GM19193 (cell line): ENCODE data around the gene UBE2Z.
A peak's percentile ranks its signal among the peaks of the same experiment; 100 is the strongest.

Source experiments
- POLR2A ChIP-seq: IDR thresholded peaks from 4 replicates; pipeline ENCODE4 v1.6.1; 2011; ENCODE audit not compliant: insufficient read depth, insufficient read length; ENCODE audit errors: extremely low read depth

UBE2Z gene

DNA sequence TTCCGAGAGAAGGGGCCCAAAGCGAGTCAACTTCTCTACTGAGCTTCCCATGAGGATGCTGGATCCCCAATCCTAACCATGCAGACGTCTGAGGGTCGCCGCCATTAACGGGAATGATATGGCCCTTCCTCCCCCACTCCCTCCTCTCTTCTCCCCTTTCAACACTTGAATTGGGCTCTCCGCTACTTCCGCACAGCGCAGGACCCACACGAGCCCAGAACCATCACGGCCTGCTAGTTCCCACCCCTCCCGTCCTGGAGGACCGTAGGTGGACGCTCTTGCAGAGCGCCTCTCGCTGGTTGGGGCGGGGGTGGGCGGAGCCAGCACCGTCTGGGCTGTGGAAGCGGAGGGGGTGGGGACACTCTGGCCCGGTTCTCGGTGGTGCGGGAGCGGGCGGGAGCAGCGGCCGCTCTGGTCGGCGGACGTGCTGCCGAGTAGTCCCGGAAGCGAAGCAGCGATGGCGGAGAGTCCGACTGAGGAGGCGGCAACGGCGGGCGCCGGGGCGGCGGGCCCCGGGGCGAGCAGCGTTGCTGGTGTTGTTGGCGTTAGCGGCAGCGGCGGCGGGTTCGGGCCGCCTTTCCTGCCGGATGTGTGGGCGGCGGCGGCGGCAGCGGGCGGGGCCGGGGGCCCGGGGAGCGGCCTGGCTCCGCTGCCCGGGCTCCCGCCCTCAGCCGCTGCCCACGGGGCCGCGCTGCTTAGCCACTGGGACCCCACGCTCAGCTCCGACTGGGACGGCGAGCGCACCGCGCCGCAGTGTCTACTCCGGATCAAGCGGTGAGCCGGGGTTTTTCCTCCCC lies at the start of gene UBE2Z:
TSS of gene UBE2Z (plus strand) at position 361 of the 797 bp plus-strand sequence. CDS start at position 458, 97 bp downstream.
- peak; percentile 92 for TF ChIP-seq POLR2A

DNA sequence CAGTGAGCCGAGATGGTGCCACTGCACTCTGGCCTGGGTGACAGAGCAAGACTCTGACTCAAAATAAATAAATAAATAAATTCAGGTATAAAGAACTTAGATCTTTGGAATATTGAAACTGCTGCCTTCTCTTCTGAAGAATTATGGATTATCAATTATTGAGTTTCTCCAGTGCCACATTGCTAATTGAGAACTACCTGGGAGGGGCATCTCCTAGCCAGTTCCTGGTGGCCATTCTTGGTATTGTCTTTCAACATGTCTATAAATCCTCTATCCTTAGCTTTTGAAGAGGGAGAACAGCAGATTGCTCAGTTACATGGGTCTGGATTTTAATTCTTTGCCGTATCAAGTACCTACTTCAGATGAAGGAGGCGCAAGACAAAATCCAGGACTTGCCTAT lies 48.2 kb upstream of the UBE2Z start:
- TF ChIP-seq POLR2A: no peak

DNA sequence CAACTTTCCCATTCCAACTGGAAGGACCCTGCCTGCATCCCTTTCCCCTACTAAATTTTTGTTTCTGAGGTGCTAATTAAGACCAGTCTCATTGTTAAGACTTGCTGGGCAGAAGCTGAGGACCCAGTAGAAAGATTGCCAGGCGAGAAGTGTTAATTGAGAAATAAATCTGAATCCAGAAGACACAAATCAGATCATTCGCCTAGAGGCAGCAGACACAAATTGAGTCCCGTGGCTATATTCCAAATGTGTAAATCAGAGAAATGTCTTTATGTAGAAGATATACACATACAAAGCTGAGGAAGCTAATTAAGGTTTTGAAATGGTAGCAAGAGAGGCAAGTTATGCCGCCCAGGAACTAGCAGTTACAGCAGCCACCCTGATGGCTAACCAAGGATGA lies 47.8 kb upstream of the UBE2Z start:
- TF ChIP-seq POLR2A: no peak

DNA sequence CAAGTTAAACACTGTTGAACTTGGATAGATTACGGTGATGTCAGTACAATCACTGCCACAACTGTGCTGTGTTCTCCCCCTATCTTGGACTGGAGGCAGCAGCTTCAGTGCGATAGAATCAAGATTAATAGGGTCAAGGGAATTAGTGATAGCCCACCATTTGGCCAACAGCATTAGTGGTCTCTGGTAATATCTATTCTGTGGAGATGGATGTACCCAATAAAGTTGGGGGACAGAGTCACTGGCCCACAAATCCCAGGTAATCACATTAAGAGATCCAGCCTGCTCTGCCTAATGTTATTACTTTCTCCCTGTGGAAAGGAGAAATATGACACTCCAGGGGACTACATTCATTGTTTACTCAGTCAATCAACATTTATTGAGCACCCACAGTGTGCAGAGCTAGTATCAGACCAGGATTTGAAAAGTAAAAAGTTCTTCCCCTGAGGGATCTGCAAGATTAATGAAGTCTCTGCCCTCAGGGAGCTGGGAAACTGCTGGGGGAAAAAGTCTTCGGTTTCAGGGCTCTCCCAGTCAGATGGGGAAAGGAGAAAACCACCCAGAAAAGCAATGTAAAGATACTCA lies 39.2 kb upstream of the UBE2Z start:
- no peak for TF ChIP-seq POLR2A

DNA sequence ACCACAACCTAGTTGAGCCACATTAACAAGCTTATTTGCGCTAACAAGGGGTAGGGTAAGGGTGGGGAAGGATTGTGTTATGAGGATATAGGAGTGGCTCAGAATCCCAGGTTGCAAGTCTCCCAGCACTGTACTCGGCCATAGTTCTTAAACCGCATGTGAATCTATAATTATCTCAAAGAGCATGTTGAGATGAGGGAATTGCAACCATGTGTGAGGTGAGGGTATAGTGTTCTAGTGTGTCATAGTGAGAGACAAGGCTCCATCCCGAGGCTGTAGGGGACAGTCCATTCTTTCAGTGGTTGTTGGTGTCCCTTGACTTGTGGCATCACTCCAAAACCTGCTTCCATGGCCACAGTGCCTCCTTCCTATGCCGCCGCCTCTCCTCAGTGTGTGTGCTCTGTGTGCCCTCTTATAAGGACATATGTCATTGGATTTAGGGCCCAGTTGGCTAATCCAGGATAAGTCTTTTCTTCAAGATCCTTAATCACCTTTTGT lies 38.3 kb upstream of the UBE2Z start:
- TF ChIP-seq POLR2A: no peak

DNA sequence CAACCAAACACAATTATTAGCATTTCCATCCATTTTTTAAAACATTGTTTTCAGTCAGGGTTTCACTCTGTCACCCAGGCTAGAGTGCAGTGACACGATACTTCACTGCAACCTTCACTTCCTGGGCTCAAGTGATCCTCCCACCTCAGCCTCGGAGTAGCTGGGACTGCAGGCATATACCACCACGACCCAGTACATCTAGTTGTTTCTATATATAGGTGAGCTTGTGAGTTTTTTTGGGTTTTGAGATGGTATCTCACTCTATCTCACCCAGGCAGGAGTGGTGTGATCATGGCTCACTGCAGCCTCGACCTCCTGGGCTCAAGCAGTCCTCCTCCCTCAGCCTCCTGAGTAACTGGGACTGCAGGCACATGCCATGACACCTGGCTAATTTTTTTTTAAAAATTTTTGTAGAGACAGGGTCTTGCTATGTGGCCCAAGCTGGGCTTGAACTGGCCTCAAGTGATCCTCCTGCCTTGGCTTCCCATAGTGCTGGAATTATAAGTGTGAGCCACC lies 37.1 kb upstream of the UBE2Z start:
- TF ChIP-seq POLR2A: no peak

DNA sequence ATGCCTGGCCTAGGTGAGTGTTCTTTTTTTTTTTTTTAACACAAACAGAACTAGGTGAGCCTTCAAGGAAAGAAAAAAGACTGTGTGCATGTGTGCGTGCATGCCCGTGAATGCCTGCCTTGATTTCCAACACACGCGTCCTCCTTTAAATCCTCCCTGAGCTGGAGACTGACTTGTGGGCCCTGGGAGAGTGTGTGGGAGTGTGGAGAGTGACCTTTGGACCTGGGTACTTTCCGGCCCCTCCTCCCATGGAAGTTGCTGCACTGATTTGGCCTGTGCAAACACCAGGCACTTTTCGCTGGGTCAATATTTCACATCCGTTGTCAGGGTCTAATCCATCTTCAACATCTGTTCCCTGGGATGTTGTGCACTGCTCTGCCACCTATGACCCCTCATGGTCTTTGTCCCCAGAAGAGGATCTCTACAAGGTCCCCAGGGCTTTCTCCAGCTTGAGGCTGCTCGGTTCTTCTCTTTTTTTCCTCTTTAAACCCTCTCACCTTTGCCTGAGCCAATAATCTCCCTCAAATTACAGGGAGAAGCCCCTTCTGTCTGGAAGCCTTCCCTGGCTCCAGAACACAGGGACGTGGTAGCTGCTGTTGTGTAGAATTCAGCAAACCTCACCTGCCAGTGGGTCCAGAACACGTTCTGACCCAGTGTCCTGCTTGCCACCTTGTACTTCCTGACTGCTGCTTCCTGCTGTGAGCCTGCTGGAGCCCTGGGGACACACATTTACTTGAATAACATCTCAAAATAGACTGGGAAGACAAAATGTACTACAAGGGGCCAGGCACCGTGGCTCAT lies 36.5 kb upstream of the UBE2Z start:
- no peak for TF ChIP-seq POLR2A

DNA sequence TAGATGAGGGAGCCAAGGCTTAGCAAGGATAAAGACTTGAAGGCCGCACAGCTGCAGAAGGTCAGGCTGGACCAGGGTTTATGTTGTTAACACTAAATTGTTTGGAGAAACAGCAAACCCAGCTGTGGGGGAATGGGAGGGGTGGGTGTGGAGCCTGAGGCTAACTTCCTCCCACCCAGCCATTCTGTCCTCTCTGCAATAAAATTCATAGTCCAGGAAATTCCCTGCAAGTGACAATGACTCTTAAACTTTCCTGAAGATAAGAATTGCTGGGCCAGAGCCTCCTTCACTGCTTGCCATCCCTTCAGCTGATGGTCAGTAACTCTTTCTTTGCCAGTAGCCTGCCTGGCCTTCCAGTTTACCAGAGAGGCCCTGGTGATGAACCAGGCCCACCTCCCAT lies 35.0 kb upstream of the UBE2Z start:
- no peak for TF ChIP-seq POLR2A

DNA sequence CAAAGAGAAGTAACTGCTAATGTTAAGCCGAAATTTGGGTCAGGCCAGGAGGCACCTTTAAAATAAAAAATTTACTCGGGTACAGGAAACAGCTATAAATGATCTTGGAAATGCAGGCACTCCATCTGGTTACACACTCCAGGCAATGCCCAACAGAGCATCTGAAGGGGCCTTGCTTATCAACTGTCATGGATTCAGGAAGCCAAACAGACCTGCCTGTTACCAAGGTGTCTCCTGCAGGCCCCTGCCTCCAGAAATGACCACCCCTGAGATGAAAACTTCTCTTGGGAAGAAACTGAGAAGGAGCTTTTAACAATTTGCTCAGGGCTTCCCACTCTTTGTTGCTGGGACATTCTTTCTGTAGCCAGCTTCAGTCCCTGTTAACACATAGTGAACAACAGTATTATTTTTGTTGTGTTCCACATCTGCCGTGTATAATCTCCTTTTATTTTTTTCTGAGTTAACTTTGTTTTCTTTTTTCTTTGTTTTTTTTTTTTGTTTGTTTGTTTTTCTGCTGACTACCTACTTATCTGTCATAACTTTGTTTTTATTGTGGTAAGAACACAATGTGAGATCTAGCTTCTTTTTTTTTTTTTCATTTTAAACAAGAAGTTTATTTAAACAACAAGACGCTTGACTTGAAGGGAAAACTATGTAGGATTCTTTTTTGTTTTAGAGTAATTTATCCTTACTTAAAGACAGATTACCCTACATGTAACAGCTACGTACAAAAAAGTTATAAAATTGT lies 34.3 kb upstream of the UBE2Z start:
- no peak for TF ChIP-seq POLR2A

DNA sequence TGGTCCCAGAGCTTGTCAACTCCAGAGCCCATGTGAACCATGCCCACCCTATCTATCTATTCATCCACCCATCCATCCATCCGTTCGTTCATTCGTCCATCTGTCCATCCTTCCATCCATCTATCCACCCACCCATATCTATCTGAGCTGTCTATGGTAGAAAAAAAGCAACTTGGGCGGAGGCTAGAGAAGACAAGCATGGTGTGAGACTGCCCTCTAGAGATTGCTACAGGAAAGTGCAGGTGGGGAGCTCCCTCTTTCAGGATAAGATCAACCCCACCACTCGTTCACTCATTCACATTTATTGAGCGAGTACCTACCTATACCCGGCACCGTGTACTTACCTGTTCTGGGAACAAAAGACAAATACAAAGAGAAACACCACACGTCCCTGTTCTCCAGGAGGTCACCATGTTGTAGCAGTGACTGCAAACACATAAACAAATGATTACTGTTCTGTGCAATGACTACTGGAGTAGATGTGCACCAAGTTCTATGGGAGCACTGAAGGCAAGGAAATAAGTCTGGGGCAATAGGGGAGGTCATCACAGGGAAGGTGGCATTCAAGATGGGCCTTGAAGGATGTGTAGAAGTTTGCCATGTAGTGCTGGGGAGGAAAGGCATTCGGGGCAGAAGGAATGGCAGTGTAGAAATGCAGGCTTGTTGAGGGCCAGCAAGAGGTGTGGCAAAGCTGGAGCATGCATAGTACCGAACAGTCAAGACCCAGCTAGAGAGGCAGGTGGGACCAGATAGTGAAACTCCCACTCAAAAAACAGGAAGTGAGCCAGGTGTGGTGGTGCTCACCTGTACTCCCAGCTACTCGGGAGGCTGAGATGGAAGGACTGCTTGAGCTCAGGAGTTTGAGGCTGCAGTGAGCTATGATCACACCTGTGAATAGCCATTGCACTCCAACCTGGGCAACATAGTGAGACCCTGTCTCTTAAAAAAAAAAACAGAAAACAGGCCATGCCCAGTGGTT lies 29.0 kb upstream of the UBE2Z start:
- no peak for TF ChIP-seq POLR2A

DNA sequence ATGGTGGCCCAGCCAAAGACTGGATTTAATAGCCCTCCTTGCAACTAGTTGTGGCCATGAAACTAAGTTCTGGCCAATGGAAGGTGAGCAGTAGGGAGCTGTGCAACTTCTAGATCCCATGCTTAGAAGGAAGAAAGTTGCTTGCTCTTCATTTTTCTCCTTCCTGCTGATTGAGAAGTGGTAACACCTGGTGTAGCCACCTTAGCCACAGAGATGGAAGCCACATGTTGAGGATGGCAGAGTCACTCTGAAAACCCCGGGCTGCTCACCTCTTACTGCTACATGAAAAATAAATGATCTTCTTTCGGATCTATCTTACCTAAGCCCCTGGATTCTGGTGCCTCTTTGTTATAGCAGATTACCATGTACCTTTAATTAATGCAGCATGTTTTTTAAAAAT lies 25.9 kb upstream of the UBE2Z start:
- TF ChIP-seq POLR2A: no peak

DNA sequence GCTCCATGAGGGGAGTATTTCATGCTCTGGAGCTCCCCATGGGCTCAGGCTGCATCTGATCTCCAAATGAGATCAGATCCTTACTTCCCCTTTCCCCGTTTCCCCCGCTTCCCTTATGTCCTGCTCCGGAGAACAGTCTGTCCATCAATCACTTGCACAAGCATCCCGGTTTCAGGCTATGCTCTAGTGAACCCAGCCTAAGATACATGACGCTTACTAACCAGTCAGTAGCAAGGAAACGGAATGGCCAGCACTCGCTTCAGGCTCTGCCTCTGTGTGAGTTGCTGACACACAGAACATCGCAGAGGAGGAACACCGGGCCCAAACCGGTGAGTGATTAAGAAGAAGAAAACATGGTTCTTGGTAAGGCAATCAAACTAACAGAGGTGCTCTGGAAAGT lies 25.0 kb upstream of the UBE2Z start:
- TF ChIP-seq POLR2A: no peak

DNA sequence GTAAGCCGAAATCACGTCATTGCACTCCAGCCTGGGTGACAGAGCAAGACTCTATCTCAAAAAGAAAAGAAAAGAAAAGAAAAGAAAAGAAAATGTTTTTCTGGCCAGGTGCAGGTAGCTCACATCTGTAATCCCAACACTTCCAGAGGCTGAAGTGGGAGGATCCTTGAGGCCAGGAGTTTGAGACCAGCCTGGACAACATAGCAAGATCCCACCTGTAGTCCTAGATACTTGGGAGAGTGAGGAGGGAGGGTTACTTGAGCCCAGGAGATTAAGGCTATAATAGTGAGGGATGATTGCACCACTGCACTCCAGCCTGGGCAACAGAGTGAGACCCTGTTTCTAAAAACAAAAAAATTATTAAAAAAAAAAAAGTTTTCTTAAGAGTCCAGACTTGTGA lies 18.1 kb upstream of the UBE2Z start:
- no peak for TF ChIP-seq POLR2A

DNA sequence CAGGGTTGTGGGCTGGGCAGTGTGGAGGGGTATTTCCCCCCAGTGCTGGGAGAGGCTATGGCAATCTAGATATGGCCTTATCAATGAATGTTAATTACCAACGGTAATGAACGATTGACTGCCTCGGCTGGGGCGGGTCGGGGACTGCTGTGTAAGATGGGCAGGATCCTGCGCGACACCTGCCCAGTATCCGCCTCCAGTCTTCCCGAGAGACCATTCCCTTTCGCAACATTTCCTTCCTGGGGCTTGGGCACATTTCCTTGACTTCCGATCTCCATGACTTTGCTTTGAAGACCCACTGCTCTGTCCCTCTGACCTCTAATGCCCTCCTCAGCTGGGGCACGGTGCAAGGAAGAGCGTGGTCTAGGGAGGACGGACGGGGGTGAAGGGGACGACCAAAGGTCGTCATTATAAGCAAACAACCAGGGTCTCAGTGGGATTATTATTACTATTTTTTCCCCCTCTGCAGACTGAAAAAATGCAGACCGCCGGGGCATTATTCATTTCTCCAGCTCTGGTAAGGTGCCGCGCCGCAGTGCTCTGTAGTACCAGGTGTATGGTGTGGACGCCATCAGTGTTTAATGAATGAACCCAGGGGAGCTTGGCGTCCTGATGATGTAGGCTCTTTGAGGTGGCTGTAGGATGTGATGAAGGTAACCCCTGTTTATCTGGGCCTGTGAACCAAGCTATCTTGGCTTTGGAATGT lies 15.1 kb upstream of the UBE2Z start:
- TF ChIP-seq POLR2A: no peak
